ENCODE measurements around the gene RAD51D. TPM values are rescaled to one million over a fixed set of nuclear protein-coding genes. Genes with fewer than 3 reads are reported as not detected.

RAD51D gene
- total and polyA plus RNA-seq, 10 of the 15 experiments (the other 5 are each of a cell fraction or from before 2014, with no cell fraction given): 2.6 to 29.3 (median 13.5) TPM

DNA sequence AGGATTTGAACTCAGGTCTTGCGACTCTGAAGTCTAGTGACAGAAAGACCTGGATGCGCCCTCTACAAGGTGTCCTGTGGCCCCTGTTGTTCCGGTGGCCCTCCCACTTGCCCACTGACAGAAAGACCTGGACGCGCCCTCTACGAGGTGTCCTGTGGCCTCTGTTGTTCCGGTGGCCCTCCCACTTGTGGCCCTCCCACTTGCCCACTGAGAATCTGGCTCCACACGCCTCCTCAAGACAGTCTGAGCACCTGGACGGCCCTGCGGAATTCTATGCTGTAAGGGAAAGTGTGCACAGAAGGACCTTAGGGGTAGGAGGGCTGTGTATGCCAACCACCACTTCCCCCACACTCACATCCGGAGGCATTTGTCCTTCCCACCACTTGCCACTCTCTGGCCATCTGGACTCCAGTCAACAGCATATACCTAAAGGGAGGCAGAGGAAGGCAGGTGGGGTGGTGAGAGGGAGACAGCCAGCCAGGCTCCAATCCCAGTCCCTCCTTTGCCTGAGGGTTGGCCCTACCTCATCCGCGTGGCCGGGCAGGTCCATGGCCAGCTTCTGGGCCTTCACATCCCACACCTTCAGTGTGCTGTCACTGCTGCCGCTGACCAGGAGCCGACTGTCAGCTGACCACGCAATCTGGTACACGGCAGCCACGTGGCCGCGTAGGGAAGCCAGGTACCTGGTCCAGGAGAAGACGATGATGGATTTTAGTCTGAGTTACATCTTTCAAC lies 13.3 kb upstream of the RAD51D start:
- Histone ChIP-seq H3K27ac (ENCODE audit: control insufficient read depth, insufficient read depth) (no peak overlapping the region), H4K20me1 (ENCODE audit: control insufficient read depth, insufficient read depth) (no peaks in the 10 kb centered on the region), H3K79me2 (ENCODE audit: control insufficient read depth, insufficient read depth, low read length) (no peaks in the 10 kb centered on the region), H3K4me2 (ENCODE audit: control insufficient read depth, insufficient read depth) (no peak overlapping the region), H3K4me3 (no peak overlapping the region), H3K36me3 (ENCODE audit: control insufficient read depth in 2 of 2, insufficient read depth in 2 of 2, low read length in 1 of 2) (peaks cover 37 to 40% of the 10 kb centered on the region in 2 experiments), H3K4me1 (ENCODE audit: control insufficient read depth, insufficient read depth, low read length) (no peaks in the 10 kb centered on the region), H3K9ac (ENCODE audit: control insufficient read depth, insufficient read depth, low read length) (no peak overlapping the region), H2AFZ (ENCODE audit: control insufficient read depth, low read depth, low read length) (no peak overlapping the region), H3K9me3 (replicated peaks; ENCODE audit: control insufficient read depth, insufficient read depth, low read length) (no peaks in the 10 kb centered on the region), H3K27me3 (replicated peaks in 1 of 2; ENCODE audit: control insufficient read depth in 2 of 2, insufficient read depth in 2 of 2, low read length in 1 of 2) (no peaks in the 10 kb centered on the region)
- in situ Hi-C loops (cut with MboI): no loop called here
- RAD21 ChIA-PET (ENCODE audit: unreplicated experiment): no interaction called here
- BruUV-seq (replicated peaks): no TSS peak
- FAIRE-seq (no peak), DNase-seq (ENCODE audit: low read depth, low spot score) (no peak), ATAC-seq (no peak)
- 98% methylated on average over 20 of the region's 22 CpGs for WGBS (ENCODE audit: insufficient coverage, insufficient replicate concordance, low lambda C conversion rate, missing lambda C conversion rate)
- POLR2A ChIA-PET: no interaction called here
- SMC1A ChIA-PET (ENCODE audit: uncharacterized antibody, unreplicated experiment): no interaction called here
- CTCF ChIA-PET: no interaction called here
- TF ChIP-seq POLR2A (IDR thresholded peaks at IDR 0.05; ENCODE audit: low read depth, low read length) (peak; percentile 46; the same call in 1 of the 2 replicates), NR2C1 (IDR thresholded peaks at IDR 0.05) (no peak)
- intact Hi-C loops (cut with micrococcal nuclease; ENCODE audit: unreplicated experiment): no loop called here

DNA sequence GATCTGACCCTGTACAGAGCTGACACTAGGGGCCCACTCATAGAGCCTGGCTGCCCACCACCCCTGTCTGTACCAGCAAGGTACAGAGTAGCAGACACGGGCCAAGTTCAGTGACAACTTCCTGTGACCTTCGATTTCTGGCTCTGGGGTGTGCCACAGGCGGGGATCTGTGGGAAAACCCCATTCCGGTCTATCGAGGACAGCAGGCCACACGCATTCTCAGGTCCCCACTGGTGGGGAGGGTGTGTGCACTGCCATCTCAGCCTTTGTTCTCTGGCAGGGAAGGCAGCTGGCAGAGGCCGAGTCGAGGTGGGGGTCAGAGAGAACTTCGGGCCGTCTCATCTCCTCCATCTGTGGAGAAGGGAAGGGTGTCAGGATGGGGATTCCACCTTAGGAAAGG lies 12.4 kb upstream of the RAD51D start:
- no peak overlapping the region for H3K27ac ChIP-seq (ENCODE audit: control insufficient read depth, insufficient read depth)
- RAD21 ChIA-PET (ENCODE audit: unreplicated experiment): no interaction called here
- no peaks in the 10 kb centered on the region for H3K9me3 ChIP-seq (replicated peaks; ENCODE audit: control insufficient read depth, insufficient read depth, low read length)
- no peaks in the 10 kb centered on the region for H3K79me2 ChIP-seq (ENCODE audit: control insufficient read depth, insufficient read depth, low read length)
- CTCF ChIA-PET: no interaction called here
- no peak overlapping the region for H2AFZ ChIP-seq (ENCODE audit: control insufficient read depth, low read depth, low read length)
- H3K27me3 ChIP-seq (replicated peaks in 1 of 2; ENCODE audit: control insufficient read depth in 2 of 2, insufficient read depth in 2 of 2, low read length in 1 of 2): no peaks in the 10 kb centered on the region
- no peaks in the 10 kb centered on the region for H4K20me1 ChIP-seq (ENCODE audit: control insufficient read depth, insufficient read depth)
- FAIRE-seq (no peak), DNase-seq (ENCODE audit: low read depth, low spot score) (no peak), ATAC-seq (no peak)
- intact Hi-C loops (cut with micrococcal nuclease; ENCODE audit: unreplicated experiment) (no loop called here), in situ Hi-C loops (cut with MboI) (no loop called here)
- H3K4me1 ChIP-seq (ENCODE audit: control insufficient read depth, insufficient read depth, low read length): no peaks in the 10 kb centered on the region
- BruUV-seq (replicated peaks): no TSS peak
- no peak overlapping the region for H3K9ac ChIP-seq (ENCODE audit: control insufficient read depth, insufficient read depth, low read length)
- H3K36me3 ChIP-seq (ENCODE audit: control insufficient read depth in 2 of 2, insufficient read depth in 2 of 2, low read length in 1 of 2): peaks cover 33 to 35% of the 10 kb centered on the region in 2 experiments
- SMC1A ChIA-PET (ENCODE audit: uncharacterized antibody, unreplicated experiment): no interaction called here
- no peak overlapping the region for H3K4me3 ChIP-seq
- 90% methylated on average over 10 of the region's 10 CpGs for WGBS (ENCODE audit: insufficient coverage, insufficient replicate concordance, low lambda C conversion rate, missing lambda C conversion rate)
- no peak overlapping the region for H3K4me2 ChIP-seq (ENCODE audit: control insufficient read depth, insufficient read depth)
- POLR2A ChIA-PET: no interaction called here
- no peak for TF ChIP-seq NKRF (conservative IDR thresholded peaks at IDR 0.05)
- no peak for TF ChIP-seq ZBTB4 (CRISPR knock-in tag; IDR thresholded peaks at IDR 0.05)
- no peak for TF ChIP-seq IRF4 (IDR thresholded peaks at IDR 0.05; ENCODE audit: low read depth, low read length)
- no peak for TF ChIP-seq MYC (IDR thresholded peaks at IDR 0.05; ENCODE audit: insufficient read depth, insufficient read length, insufficient replicate concordance, low read length, severe bottlenecking)
- no peak for TF ChIP-seq BCLAF1 (IDR thresholded peaks at IDR 0.05)
- TF ChIP-seq SMARCA5 (IDR thresholded peaks at IDR 0.05): no peak
- TF ChIP-seq BHLHE40 (IDR thresholded peaks at IDR 0.05; ENCODE audit: borderline replicate concordance in 1 of 2, low read depth in 2 of 2, low read length in 1 of 2): no peak
